Vagina (tissue), 2 donors: Measurements from ENCODE around the gene PTPN4. TPM values are rescaled to one million over a fixed set of nuclear protein-coding genes. Genes with fewer than 3 reads are reported as not detected.

Source experiments
- DNase-seq, 2 donors: peaks; one replicate each; pipeline ENCODE4 v3.0.0-alpha.2; 2017; ENCODE audit errors: extremely low spot score in 2 of 2
- H3K27ac ChIP-seq: fragments of 200-600 bp; sonication (generic); one replicate; pipeline ENCODE4 v1.5.1; 2019
- H3K27me3 ChIP-seq: fragments of 200-600 bp; sonication (generic); one replicate; pipeline ENCODE4 v1.5.1; 2019
- H3K36me3 ChIP-seq, 2 donors: fragments of 200-600 bp; sonication (generic); one replicate each; pipeline ENCODE4 v1.5.1; 2017 to 2019
- H3K4me1 ChIP-seq: fragments of 200-600 bp; sonication (generic); one replicate; pipeline ENCODE4 v1.5.1; 2019
- H3K4me3 ChIP-seq, 2 donors: fragments of 200-600 bp; sonication (generic); 1 replicate in 1 of 2; 2 replicates in 1 of 2; pipeline ENCODE4 v1.5.1; 2016 to 2019
- H3K9me3 ChIP-seq: fragments of 200-600 bp; sonication (generic); one replicate; pipeline ENCODE4 v1.5.1; 2019
- CTCF ChIP-seq, 3 experiments: fragments of 450-650 bp in 2 of 3; fragments of 200-600 bp in 1 of 3; sonication (generic) in 1 of 3; IDR thresholded peaks; one replicate each; pipeline ENCODE4 v1.5.1; 2017 to 2019; ENCODE audit warnings: antibody characterized with exemption in 3 of 3, mild to moderate bottlenecking in 2 of 3, moderate library complexity in 2 of 3
- POLR2A ChIP-seq, 2 donors: fragments of 450-650 bp; IDR thresholded peaks; one replicate each; pipeline ENCODE4 v1.6.1; 2017; ENCODE audit warnings: antibody characterized with exemption in 2 of 2, mild to moderate bottlenecking in 2 of 2, moderate library complexity in 2 of 2
- POLR2AphosphoS5 ChIP-seq, 2 donors: sonication (generic); formaldehyde crosslinking; IDR thresholded peaks; one replicate each; pipeline ENCODE4 v1.9.0; 2017; ENCODE audit warnings: antibody characterized with exemption in 2 of 2, mild to moderate bottlenecking in 2 of 2, low read depth in 1 of 2; ENCODE audit not compliant: insufficient read depth in 1 of 2
- intact Hi-C: fragments of 100-400 bp; cut with DNase I; formaldehyde crosslinking; loops from one replicate; pipeline ENCODE4 v1.15.1; 2023
- total RNA-seq: library from RNA; depleted of rRNA; stranded (reverse); fragments of >200 nt; gene quantifications from one replicate; pipeline ENCODE4 v1.2.3, GENCODE V29; 2016

The PTPN4 gene
- total RNA-seq, 1 donor from 2014 or later, result 31.7 TPM

GRCh38 chr2:119809339-119810048 lies 49.8 kb downstream of the PTPN4 start:
- H3K27ac ChIP-seq, result no peak overlapping the region
- intact Hi-C loops, result loop anchor here (10.0 kb wide), 1 partner anchor 45 kb away; no protein-coding TSS in a partner anchor
- TF ChIP-seq CTCF (IDR thresholded peaks at IDR 0.05) (no peak), POLR2A (IDR thresholded peaks at IDR 0.05) (no peak), POLR2AphosphoS5 (IDR thresholded peaks at IDR 0.05; ENCODE audit: insufficient read depth in 1 of 2, low read depth in 1 of 2) (no peak)
- peaks cover 9% of the 10 kb centered on the region for H3K4me1 ChIP-seq
- H3K4me3 ChIP-seq, result no peak overlapping the region
- H3K27me3 ChIP-seq, result no peaks in the 10 kb centered on the region
- no peaks in the 10 kb centered on the region for H3K9me3 ChIP-seq
- H3K36me3 ChIP-seq, result no peaks in the 10 kb centered on the region
- no peak for DNase-seq

GRCh38 chr2:119810049-119810630 lies 50.4 kb downstream of the PTPN4 start:
- Histone ChIP-seq H3K9me3 (no peaks in the 10 kb centered on the region), H3K27me3 (no peaks in the 10 kb centered on the region), H3K4me3 (no peak overlapping the region), H3K36me3 (no peaks in the 10 kb centered on the region), H3K27ac (no peak overlapping the region), H3K4me1 (peaks cover 9% of the 10 kb centered on the region)
- intact Hi-C loops, result loop anchor here (10.0 kb wide), 1 partner anchor 45 kb away; no protein-coding TSS in a partner anchor
- no peak for DNase-seq
- TF ChIP-seq POLR2A (IDR thresholded peaks at IDR 0.05) (no peak), POLR2AphosphoS5 (IDR thresholded peaks at IDR 0.05; ENCODE audit: insufficient read depth in 1 of 2, low read depth in 1 of 2) (no peak), CTCF (IDR thresholded peaks at IDR 0.05) (no peak)

- no peaks in the 10 kb centered on the region for H3K9me3 ChIP-seq
- TF ChIP-seq POLR2AphosphoS5 (IDR thresholded peaks at IDR 0.05; ENCODE audit: insufficient read depth in 1 of 2, low read depth in 1 of 2) (no peak), CTCF (IDR thresholded peaks at IDR 0.05) (no peak), POLR2A (IDR thresholded peaks at IDR 0.05) (no peak)
- no peak overlapping the region for H3K4me3 ChIP-seq
- H3K4me1 ChIP-seq, result peaks cover 6% of the 10 kb centered on the region
- H3K27me3 ChIP-seq, result no peaks in the 10 kb centered on the region
- no peak overlapping the region for H3K27ac ChIP-seq
- DNase-seq, result no peak
- intact Hi-C loops, result loop anchor here (10.0 kb wide), 1 partner anchor 49 kb away; no protein-coding TSS in a partner anchor
- no peaks in the 10 kb centered on the region for H3K36me3 ChIP-seq
Measured at GRCh38 chr2:119814216-119814615, 54.5 kb downstream of the PTPN4 start.

- no peaks in the 10 kb centered on the region for H3K4me1 ChIP-seq
- no peak for DNase-seq
- H3K9me3 ChIP-seq, result no peaks in the 10 kb centered on the region
- H3K4me3 ChIP-seq, result no peak overlapping the region
- H3K27me3 ChIP-seq, result no peaks in the 10 kb centered on the region
- no peak for TF ChIP-seq CTCF (IDR thresholded peaks at IDR 0.05)
- TF ChIP-seq POLR2A (IDR thresholded peaks at IDR 0.05), result no peak
- no peak for TF ChIP-seq POLR2AphosphoS5 (IDR thresholded peaks at IDR 0.05; ENCODE audit: insufficient read depth in 1 of 2, low read depth in 1 of 2)
- H3K27ac ChIP-seq, result no peak overlapping the region
- intact Hi-C loops, result loop anchor here (10.0 kb wide), 1 partner anchor 54 kb away; no protein-coding TSS in a partner anchor
- H3K36me3 ChIP-seq, result no peaks in the 10 kb centered on the region
Measured at GRCh38 chr2:119818792-119819191, 59.1 kb downstream of the PTPN4 start.

GRCh38 chr2:119819846-119820245 lies 60.1 kb downstream of the PTPN4 start:
- DNase-seq, result no peak
- Histone ChIP-seq H3K27ac (no peak overlapping the region), H3K9me3 (no peaks in the 10 kb centered on the region), H3K36me3 (no peaks in the 10 kb centered on the region), H3K4me3 (no peak overlapping the region), H3K4me1 (no peaks in the 10 kb centered on the region), H3K27me3 (no peaks in the 10 kb centered on the region)
- intact Hi-C loops, result loop anchor here (10.0 kb wide), 1 partner anchor 55 kb away; no protein-coding TSS in a partner anchor
- TF ChIP-seq POLR2AphosphoS5 (IDR thresholded peaks at IDR 0.05; ENCODE audit: insufficient read depth in 1 of 2, low read depth in 1 of 2), result no peak
